ENCODE results near the gene KCND1. TPM values are rescaled to one million over a fixed set of nuclear protein-coding genes. Genes with fewer than 3 reads are reported as not detected.

Gene KCND1
- total and polyA plus RNA-seq, 7 experiments from 2014 or later: 0.07 to 5.8 (median 1.9) TPM; not detected in 1

DNA sequence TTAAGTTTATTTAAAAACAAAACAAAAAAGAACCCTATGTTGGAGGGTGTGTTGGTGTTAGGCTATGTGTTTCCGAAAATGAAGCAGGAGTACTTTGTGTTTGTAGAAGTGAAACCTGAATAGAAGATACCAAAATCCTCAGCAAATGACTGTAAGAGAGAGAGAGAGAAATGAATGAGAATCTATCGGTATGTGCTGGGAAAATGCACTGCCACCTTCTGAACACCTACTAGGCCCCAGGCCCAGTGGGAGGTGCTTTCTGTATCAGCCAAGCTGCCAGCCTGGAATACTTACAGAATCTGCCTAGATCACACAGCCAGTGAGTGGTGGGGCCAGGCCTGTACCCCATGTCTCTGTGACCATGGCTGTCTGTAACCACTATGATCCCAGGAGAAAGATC, 37.9 kb downstream of the KCND1 start:
- H3K4me3 Mint-ChIP-seq: peak overlapping the region in 7 of 10 donors; percentile 21 to 96 (median 48)
- ChIA-PET CTCF (no interaction called here), POLR2A (interaction anchor here (0.6 to 3.7 kb wide), 3 partner anchors 11 to 132 kb away, joined by 3 to 18 read pairs (median 11); no protein-coding TSS in a partner anchor)
- no peaks in the 10 kb centered on the region for H3K27me3 ChIP-seq (ENCODE audit: control insufficient read depth in 2 of 2, insufficient read depth in 2 of 2, low read length in 2 of 2)
- intact Hi-C loops (cut with micrococcal nuclease): no loop called here
- no peak overlapping the region for H3K4me3 ChIP-seq (ENCODE audit: low read length)
- no peaks in the 10 kb centered on the region for H3K9me3 ChIP-seq (ENCODE audit: control insufficient read depth in 2 of 3, low read length in 3 of 3)
- peak overlapping the region; percentile 78 for H3K27ac ChIP-seq (ENCODE audit: low read depth, low read length)
- H3K36me3 Mint-ChIP-seq: peaks cover 0 to 45% (median 29%) of the 10 kb centered on the region in 5 donors
- H3K4me1 ChIP-seq (ENCODE audit: control insufficient read depth in 2 of 2, insufficient read depth in 2 of 2, low read length in 2 of 2): peaks cover 38 to 47% of the 10 kb centered on the region in 2 donors
- peaks cover 0 to 4% (median 0%) of the 10 kb centered on the region in 11 donors for H3K9me3 Mint-ChIP-seq
- H3K27me3 Mint-ChIP-seq: peaks cover 0 to 3% (median 0%) of the 10 kb centered on the region in 5 donors
- no peak for ATAC-seq
- H3K36me3 ChIP-seq (ENCODE audit: control insufficient read depth in 2 of 3, insufficient read depth in 3 of 3, low read length in 3 of 3): peaks cover 0 to 15% (median 8%) of the 10 kb centered on the region in 3 experiments
- no peak for DNase-seq
- peaks cover 22 to 62% (median 53%) of the 10 kb centered on the region in 7 donors for H3K4me1 Mint-ChIP-seq
- peak overlapping the region; percentile 80 to 99 (median 98) for H3K27ac Mint-ChIP-seq

DNA sequence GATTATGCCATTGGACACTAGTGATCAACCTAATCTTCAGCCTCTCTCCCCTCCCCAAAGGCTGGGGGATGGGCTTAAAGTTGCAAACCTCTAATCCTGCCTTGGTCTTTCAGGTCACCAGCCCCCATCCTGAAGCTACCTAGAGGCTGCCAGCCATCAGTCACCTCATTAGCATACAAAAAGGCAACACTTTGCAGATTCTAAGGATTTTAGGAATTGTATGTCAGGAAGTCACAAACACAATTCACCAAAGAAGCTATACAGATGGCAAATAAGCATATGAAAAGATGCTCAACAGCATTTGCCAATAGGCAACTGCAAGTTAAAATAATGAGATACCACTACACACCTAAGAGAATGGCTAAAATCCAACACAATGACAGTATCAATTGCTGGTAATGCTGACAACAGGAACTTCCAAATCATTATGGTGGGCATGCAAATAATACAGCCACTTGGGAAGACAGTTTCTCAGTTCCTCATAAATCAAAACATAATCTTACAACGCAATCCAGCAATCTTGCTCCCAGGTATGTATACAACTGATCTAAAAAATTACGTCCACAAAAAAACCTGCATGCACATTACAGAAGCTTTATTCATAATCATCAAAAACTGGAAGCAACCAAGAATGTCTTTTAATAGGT, 43.8 kb downstream of the KCND1 start:
- Mint-ChIP-seq H3K4me3 (no peak overlapping the region), H3K27me3 (no peaks in the 10 kb centered on the region), H3K27ac (peak overlapping the region in 4 of 9 donors; percentile 8 to 66 (median 38)), H3K36me3 (peaks cover 4 to 25% (median 11%) of the 10 kb centered on the region in 5 donors), H3K4me1 (peaks cover 6 to 50% (median 19%) of the 10 kb centered on the region in 7 donors), H3K9me3 (no peaks in the 10 kb centered on the region)
- intact Hi-C loops (cut with micrococcal nuclease): no loop called here
- Histone ChIP-seq H3K36me3 (ENCODE audit: control insufficient read depth in 2 of 3, insufficient read depth in 3 of 3, low read length in 3 of 3) (peaks cover 0 to 42% (median 7%) of the 10 kb centered on the region in 3 experiments), H3K27ac (ENCODE audit: low read depth, low read length) (no peak overlapping the region), H3K9me3 (ENCODE audit: control insufficient read depth in 2 of 3, low read length in 3 of 3) (no peaks in the 10 kb centered on the region), H3K4me1 (ENCODE audit: control insufficient read depth in 2 of 2, insufficient read depth in 2 of 2, low read length in 2 of 2) (peaks cover 8 to 23% of the 10 kb centered on the region in 2 donors), H3K4me3 (ENCODE audit: low read length) (no peak overlapping the region), H3K27me3 (ENCODE audit: control insufficient read depth in 2 of 2, insufficient read depth in 2 of 2, low read length in 2 of 2) (no peaks in the 10 kb centered on the region)
- ATAC-seq (no peak), DNase-seq (no peak)
- CTCF ChIA-PET: interaction anchor here (2.7 kb wide), 1 partner anchor 9 kb away, joined by 10 read pairs; no protein-coding TSS in a partner anchor
- POLR2A ChIA-PET: interaction anchor here (0.5 to 3.4 kb wide), 7 partner anchors 10 to 709 kb away, joined by 3 to 11 read pairs (median 4); partner anchors contain the start of gene PQBP1

DNA sequence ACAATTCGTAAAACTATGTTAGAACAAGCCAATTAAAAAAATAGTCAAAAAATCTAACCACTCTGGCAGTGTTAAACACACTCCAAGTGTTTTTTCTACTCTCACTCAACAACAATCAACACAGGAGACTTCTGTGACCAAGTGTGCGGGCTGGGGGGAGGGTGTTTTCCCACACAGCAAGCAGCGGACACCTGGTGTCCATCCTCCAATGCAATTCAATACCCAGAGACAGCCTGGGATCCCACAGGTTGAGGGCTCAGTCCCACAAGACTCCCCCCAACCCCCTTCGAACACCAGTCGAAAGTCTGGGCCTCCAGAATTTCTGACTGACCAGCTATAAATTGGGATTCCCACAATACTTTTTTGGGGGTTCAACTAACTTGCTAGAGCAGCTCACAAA, 44.5 kb downstream of the KCND1 start:
- peaks cover 6 to 56% (median 21%) of the 10 kb centered on the region in 7 donors for H3K4me1 Mint-ChIP-seq
- no peak for DNase-seq
- Histone ChIP-seq H3K9me3 (ENCODE audit: control insufficient read depth in 2 of 3, low read length in 3 of 3) (no peaks in the 10 kb centered on the region), H3K4me3 (ENCODE audit: low read length) (no peak overlapping the region), H3K27ac (ENCODE audit: low read depth, low read length) (no peak overlapping the region), H3K4me1 (ENCODE audit: control insufficient read depth in 2 of 2, insufficient read depth in 2 of 2, low read length in 2 of 2) (peaks cover 8 to 27% of the 10 kb centered on the region in 2 donors), H3K36me3 (ENCODE audit: control insufficient read depth in 2 of 3, insufficient read depth in 3 of 3, low read length in 3 of 3) (peaks cover 0 to 42% (median 7%) of the 10 kb centered on the region in 3 experiments), H3K27me3 (ENCODE audit: control insufficient read depth in 2 of 2, insufficient read depth in 2 of 2, low read length in 2 of 2) (no peaks in the 10 kb centered on the region)
- H3K27me3 Mint-ChIP-seq: no peaks in the 10 kb centered on the region
- H3K9me3 Mint-ChIP-seq: no peaks in the 10 kb centered on the region
- ChIA-PET POLR2A (interaction anchor here (0.5 to 3.4 kb wide), 9 partner anchors 9 to 710 kb away, joined by 3 to 11 read pairs (median 4); partner anchors contain the start of gene PQBP1), CTCF (interaction anchor here (2.7 kb wide), 1 partner anchor 10 kb away, joined by 10 read pairs; no protein-coding TSS in a partner anchor)
- H3K36me3 Mint-ChIP-seq: peaks cover 4 to 25% (median 10%) of the 10 kb centered on the region in 5 donors
- intact Hi-C loops (cut with micrococcal nuclease): no loop called here
- H3K4me3 Mint-ChIP-seq: no peak overlapping the region
- H3K27ac Mint-ChIP-seq: peak overlapping the region in 1 of 9 donors; percentile 62
- no peak for ATAC-seq

DNA sequence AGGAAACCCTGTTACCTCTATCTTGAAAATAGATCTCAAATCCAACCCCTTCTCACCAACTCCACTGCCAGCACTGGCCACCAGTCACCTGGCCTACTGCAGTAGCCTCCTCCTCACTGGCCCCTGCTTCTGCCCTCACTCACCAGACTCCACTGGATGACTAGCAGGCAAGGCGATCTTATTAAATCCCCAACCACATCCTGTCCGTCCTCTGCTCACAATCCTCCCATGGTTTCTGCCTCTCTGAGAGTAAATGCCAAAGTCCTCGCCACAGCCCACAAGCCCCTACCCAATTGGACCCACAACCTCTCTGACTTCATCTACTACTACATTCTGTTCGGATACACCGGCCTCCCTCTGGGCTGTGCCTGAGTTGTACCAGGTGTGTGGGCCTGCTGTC, 47.4 kb downstream of the KCND1 start:
- H3K4me3 Mint-ChIP-seq: peak overlapping the region in 9 of 10 donors; percentile 3 to 72 (median 38)
- Histone ChIP-seq H3K4me1 (ENCODE audit: control insufficient read depth in 2 of 2, insufficient read depth in 2 of 2, low read length in 2 of 2) (peaks cover 30 to 46% of the 10 kb centered on the region in 2 donors), H3K27ac (ENCODE audit: low read depth, low read length) (peak overlapping the region; percentile 41), H3K4me3 (ENCODE audit: low read length) (no peak overlapping the region), H3K27me3 (ENCODE audit: control insufficient read depth in 2 of 2, insufficient read depth in 2 of 2, low read length in 2 of 2) (no peaks in the 10 kb centered on the region), H3K36me3 (ENCODE audit: control insufficient read depth in 2 of 3, insufficient read depth in 3 of 3, low read length in 3 of 3) (peaks cover 0 to 32% (median 7%) of the 10 kb centered on the region in 3 experiments), H3K9me3 (ENCODE audit: control insufficient read depth in 2 of 3, low read length in 3 of 3) (no peaks in the 10 kb centered on the region)
- no peaks in the 10 kb centered on the region for H3K27me3 Mint-ChIP-seq
- H3K4me1 Mint-ChIP-seq: peaks cover 17 to 80% (median 37%) of the 10 kb centered on the region in 7 donors
- peaks cover 4 to 25% (median 7%) of the 10 kb centered on the region in 5 donors for H3K36me3 Mint-ChIP-seq
- ChIA-PET CTCF (no interaction called here), POLR2A (interaction anchor here (3.3 to 15.7 kb wide), 2 partner anchors 9 to 17 kb away, joined by 18 to 432 read pairs; no protein-coding TSS in a partner anchor)
- ATAC-seq: no peak
- DNase-seq: no peak
- no peaks in the 10 kb centered on the region for H3K9me3 Mint-ChIP-seq
- H3K27ac Mint-ChIP-seq: peak overlapping the region; percentile 38 to 96 (median 88)
- intact Hi-C loops (cut with micrococcal nuclease): no loop called here

DNA sequence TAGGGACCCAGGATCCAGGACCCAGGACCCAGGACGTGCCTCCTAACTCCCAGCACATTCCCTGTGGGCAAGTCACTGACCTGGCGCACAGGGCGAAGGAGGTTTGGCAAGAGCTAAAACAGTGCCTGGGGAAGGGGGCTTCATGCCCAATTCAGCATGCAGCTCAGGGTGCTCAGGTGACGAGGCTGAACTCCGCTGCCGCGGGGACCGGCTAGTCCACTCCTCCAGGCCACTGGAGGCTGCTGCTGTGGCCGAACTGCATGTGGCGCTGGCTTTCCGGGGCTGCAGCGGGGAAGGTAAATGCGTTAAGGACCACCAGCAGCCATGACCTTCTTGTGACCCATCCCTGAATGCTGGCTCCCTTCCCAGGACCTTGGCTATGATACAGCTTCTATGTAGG, 47.9 kb downstream of the KCND1 start:
- DNase-seq: no peak
- no peaks in the 10 kb centered on the region for H3K27me3 ChIP-seq (ENCODE audit: control insufficient read depth in 2 of 2, insufficient read depth in 2 of 2, low read length in 2 of 2)
- intact Hi-C loops (cut with micrococcal nuclease): no loop called here
- ATAC-seq: no peak
- peaks cover 0 to 2% (median 0%) of the 10 kb centered on the region in 11 donors for H3K9me3 Mint-ChIP-seq
- peaks cover 30 to 46% of the 10 kb centered on the region in 2 donors for H3K4me1 ChIP-seq (ENCODE audit: control insufficient read depth in 2 of 2, insufficient read depth in 2 of 2, low read length in 2 of 2)
- peaks cover 0 to 33% (median 7%) of the 10 kb centered on the region in 3 experiments for H3K36me3 ChIP-seq (ENCODE audit: control insufficient read depth in 2 of 3, insufficient read depth in 3 of 3, low read length in 3 of 3)
- H3K9me3 ChIP-seq (ENCODE audit: control insufficient read depth in 2 of 3, low read length in 3 of 3): no peaks in the 10 kb centered on the region
- peak overlapping the region; percentile 41 for H3K27ac ChIP-seq (ENCODE audit: low read depth, low read length)
- POLR2A ChIA-PET: interaction anchor here (3.3 to 15.7 kb wide), 2 partner anchors 10 to 18 kb away, joined by 18 to 432 read pairs; no protein-coding TSS in a partner anchor
- peaks cover 17 to 83% (median 40%) of the 10 kb centered on the region in 7 donors for H3K4me1 Mint-ChIP-seq
- H3K27me3 Mint-ChIP-seq: no peaks in the 10 kb centered on the region
- H3K4me3 Mint-ChIP-seq: peak overlapping the region in 5 of 10 donors; percentile 3 to 72 (median 35)
- H3K36me3 Mint-ChIP-seq: peaks cover 4 to 25% (median 7%) of the 10 kb centered on the region in 5 donors
- CTCF ChIA-PET: no interaction called here
- H3K4me3 ChIP-seq (ENCODE audit: low read length): no peak overlapping the region
- H3K27ac Mint-ChIP-seq: peak overlapping the region; percentile 38 to 96 (median 88)

DNA sequence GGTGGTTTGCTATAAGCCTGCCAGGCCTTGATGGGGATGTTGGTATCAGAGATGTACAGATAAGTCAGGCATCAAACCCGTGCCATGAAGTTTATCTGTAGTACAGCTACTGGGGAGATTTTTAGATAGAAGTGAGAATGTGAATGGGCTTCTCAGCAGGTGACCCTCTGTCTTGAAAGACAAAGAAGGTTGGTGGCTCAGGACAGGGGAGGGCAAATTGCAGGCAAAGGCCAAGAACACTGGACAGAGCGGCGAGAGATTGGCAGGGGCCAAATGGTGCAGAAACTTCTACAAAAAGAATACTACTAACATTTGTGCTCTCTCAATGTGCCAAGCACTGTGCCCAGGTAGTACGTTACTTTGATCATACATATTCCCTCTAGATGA, 50.9 kb downstream of the KCND1 start:
- Mint-ChIP-seq H3K4me3 (peak overlapping the region; percentile 87 to 99 (median 96)), H3K36me3 (peaks cover 4 to 46% (median 22%) of the 10 kb centered on the region in 5 donors)

More for the DNA sequence above, 50.9 kb downstream of the KCND1 start:
- intact Hi-C loops (cut with micrococcal nuclease): no loop called here
- H3K27ac ChIP-seq (ENCODE audit: low read depth, low read length): peak overlapping the region; percentile 95
- H3K4me1 ChIP-seq (ENCODE audit: control insufficient read depth in 2 of 2, insufficient read depth in 2 of 2, low read length in 2 of 2): peaks cover 37 to 43% of the 10 kb centered on the region in 2 donors
- Mint-ChIP-seq H3K9me3 (peaks cover 0 to 2% (median 0%) of the 10 kb centered on the region in 11 donors), H3K4me1 (peaks cover 17 to 79% (median 45%) of the 10 kb centered on the region in 7 donors), H3K27me3 (peaks cover 0 to 5% (median 0%) of the 10 kb centered on the region in 5 donors), H3K27ac (peak overlapping the region; percentile 89 to 99 (median 95))
- peaks cover 4 to 42% (median 12%) of the 10 kb centered on the region in 3 experiments for H3K36me3 ChIP-seq (ENCODE audit: control insufficient read depth in 2 of 3, insufficient read depth in 3 of 3, low read length in 3 of 3)
- no peaks in the 10 kb centered on the region for H3K27me3 ChIP-seq (ENCODE audit: control insufficient read depth in 2 of 2, insufficient read depth in 2 of 2, low read length in 2 of 2)
- no peaks in the 10 kb centered on the region for H3K9me3 ChIP-seq (ENCODE audit: control insufficient read depth in 2 of 3, low read length in 3 of 3)
- ATAC-seq (no peak), DNase-seq (no peak)
- CTCF ChIA-PET: interaction anchor here (0.6 to 2.0 kb wide), 2 partner anchors 16 to 25 kb away, joined by 6 to 14 read pairs; no protein-coding TSS in a partner anchor
- peak overlapping the region; percentile 72 for H3K4me3 ChIP-seq (ENCODE audit: low read length)
- POLR2A ChIA-PET: interaction anchor here (0.6 to 15.7 kb wide), 7 partner anchors 9 to 108 kb away, joined by 3 to 432 read pairs (median 4); partner anchors contain the start of gene SLC35A2
